NK-92 (cell line): ENCODE results near the gene ABCG2.

Source experiments
- DNase-seq: peaks from one replicate; lab custom pipeline; 2025; ENCODE audit not compliant: unreplicated experiment; lab: John Stamatoyannopoulos, UW

The ABCG2 gene

GRCh38 chr4:88077911-88078524 is 80.4 kb downstream of the ABCG2 start:
- no peak for DNase-seq

GRCh38 chr4:88075336-88075735 is 83.1 kb downstream of the ABCG2 start:
- DNase-seq: no peak

DNA sequence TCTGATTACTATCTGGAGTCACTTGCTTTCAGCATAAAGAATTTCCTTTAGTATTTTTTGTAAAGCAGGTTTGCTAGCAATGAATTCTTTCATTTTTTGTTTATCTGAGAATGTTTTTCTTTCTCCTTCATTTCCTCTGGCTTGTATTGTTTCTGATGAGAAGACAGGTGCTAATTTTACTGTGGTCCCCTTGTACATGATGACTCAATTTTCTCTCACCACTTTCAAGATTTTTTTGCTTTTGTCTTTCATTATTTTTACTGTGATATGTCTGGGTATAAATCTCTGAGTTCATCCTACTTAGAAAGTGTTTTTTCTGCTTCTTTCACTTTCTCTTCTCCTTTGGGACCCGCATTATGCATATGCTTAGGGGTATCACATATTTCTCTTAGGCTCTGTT is 88.4 kb downstream of the ABCG2 start:
- no peak for DNase-seq

- DNase-seq: no peak
Observed at GRCh38 chr4:88064410-88064809, 94.0 kb downstream of the ABCG2 start.

- DNase-seq: no peak
Observed at GRCh38 chr4:88063634-88064296, 94.7 kb downstream of the ABCG2 start.

- DNase-seq: no peak
Observed at GRCh38 chr4:88062843-88063242, 95.6 kb downstream of the ABCG2 start.

GRCh38 chr4:88062311-88062710 is 96.1 kb downstream of the ABCG2 start:
- no peak for DNase-seq

DNA sequence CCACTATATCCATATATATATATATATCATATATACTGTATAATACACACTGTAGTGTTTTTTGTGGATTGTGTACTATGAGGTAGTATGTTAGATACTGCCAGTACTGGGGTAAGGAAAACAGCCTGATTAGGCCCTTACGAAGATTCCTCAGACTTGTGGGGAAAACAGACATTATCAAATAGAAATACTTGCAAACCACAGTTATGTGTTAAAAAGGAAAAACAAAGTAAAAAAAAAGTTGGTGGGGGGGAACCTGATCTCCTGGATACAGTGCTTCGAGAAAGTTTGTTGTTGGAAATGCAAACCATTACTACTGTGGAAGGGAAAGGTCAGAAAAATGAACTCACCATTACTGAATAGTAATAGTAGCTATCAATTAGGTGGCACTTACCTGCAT is 98.0 kb downstream of the ABCG2 start:
- no peak for DNase-seq

- DNase-seq: no peak
Observed at GRCh38 chr4:88059766-88060165, 98.7 kb downstream of the ABCG2 start.

- DNase-seq: no peak
Observed at GRCh38 chr4:88058295-88058694, 100.1 kb downstream of the ABCG2 start.

DNA sequence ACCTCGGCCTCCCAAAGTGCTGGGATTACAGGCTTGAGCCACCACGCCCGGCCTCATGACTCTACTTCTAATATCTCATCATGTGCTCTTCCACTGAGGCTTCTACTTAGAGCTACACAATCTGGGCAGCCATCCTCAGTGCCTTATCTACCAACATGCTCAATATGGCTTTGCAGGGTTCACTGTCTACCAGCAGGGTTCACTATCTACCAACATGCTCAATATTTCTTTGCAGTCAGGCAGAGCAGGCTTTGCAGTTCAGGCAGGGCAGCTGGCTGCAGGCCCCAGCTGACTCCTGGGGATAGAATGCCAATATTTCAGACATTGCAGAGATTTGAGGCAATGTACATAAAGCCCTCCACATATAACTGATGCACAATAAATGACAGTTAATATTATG is 103.5 kb downstream of the ABCG2 start:
- no peak for DNase-seq

DNA sequence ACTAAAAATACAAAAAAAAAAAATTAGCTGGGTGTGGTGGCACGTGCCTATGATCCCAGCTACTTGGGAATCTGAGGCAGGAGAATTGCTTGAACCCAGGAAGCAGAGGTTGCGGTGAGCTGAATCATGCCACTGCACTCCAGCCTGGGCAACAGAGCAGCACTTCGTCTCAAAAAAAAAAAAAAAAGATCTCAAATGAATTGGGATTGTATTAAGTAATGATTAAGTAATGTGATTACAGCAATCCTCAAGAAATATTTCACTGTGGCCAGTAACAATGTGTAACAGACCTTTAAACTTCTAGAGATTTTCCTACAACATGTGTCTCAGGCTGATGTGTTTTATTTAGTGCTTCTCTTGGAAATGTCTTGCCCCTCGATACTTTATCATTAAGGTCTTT is 104.2 kb downstream of the ABCG2 start:
- DNase-seq: no peak

- DNase-seq: no peak
Observed at GRCh38 chr4:88045021-88045420, 113.4 kb downstream of the ABCG2 start.

DNA sequence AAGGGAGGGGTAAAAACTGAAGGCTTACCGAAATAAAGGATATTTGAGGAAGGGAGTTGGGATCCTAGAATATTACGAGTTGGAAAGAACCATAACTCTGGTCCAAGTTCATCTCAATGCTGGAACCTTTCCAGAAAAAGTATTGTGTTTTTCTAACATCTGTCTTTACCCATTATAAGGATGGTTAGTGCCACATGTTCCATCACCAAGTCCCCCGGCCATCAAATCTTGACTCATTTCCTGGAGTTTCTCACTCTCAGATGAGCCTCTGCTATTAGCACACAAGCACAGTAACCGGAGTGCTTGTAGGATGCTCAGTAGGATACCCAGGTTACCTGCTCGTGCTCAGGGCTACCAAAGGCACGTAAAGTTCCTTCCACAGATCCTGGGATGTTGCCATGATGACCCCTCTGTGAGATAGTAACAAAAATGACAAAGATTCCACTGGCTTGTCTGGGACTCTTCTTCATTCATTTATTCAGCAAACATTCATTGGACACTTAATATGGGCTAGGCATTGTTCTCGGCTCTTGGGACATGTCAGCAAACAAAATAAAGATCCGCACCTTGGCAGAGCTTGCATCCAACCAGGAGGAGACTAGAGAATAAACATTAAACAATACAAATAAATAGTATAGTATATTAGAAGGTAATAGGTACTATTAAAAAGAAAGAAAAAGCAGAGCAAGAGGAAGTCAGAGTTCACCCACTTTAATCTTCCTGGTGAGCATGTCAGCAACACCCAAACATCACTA is 114.7 kb downstream of the ABCG2 start:
- no peak for DNase-seq

DNA sequence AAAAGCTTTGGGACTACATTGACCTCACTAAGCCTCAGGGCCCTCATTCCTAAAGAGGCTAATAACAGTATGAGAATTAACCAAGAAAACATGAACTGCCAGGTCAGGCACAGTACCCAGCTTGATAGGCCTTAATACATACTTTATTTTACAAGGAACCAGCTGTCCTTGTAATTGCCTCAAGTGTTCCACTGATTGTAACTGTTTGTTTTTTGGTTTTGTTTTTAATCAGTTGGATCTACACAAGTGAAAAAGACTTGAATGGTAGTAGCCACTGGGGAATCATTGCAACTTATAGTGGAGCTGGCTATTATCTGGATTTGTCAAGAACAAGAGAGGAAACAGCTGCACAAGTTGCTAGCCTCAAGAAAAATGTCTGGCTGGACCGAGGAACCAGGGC is 115.4 kb downstream of the ABCG2 start:
- DNase-seq: no peak

- DNase-seq: no peak
Observed at GRCh38 chr4:88041626-88042025, 116.8 kb downstream of the ABCG2 start.

GRCh38 chr4:88040707-88041106 is 117.7 kb downstream of the ABCG2 start:
- no peak for DNase-seq
